ENCODE results near the gene SSTR5. TPM values are rescaled to one million over a fixed set of nuclear protein-coding genes. Genes with fewer than 3 reads are reported as not detected.

Gene SSTR5
- total and polyA plus RNA-seq, 2 experiments from 2014 or later = 0.77 to 1.3 TPM

GRCh38 chr16:1121009-1121408 lies 48.5 kb downstream of the SSTR5 start:
- Histone ChIP-seq H2AFZ (no peak overlapping the region), H3K4me2 (no peak overlapping the region), H3K36me3 (replicated peaks; ENCODE audit: insufficient read depth, low read depth) (no peaks in the 10 kb centered on the region), H4K20me1 (ENCODE audit: insufficient read depth, poor library complexity, severe bottlenecking) (no peaks in the 10 kb centered on the region), H3K27ac (no peak overlapping the region), H3K9me3 (ENCODE audit: low read depth) (no peaks in the 10 kb centered on the region), H3K79me2 (no peaks in the 10 kb centered on the region), H3K9me2 (replicated peaks; ENCODE audit: insufficient read depth) (no peaks in the 10 kb centered on the region), H3K4me3 (no peak overlapping the region), H3K27me3 (no peaks in the 10 kb centered on the region), H3K4me1 (ENCODE audit: insufficient read depth) (no peaks in the 10 kb centered on the region)
- TF ChIP-seq EZH2phosphoT487 (IDR thresholded peaks at IDR 0.05; ENCODE audit: low read depth, severe bottlenecking, unreplicated experiment) = no peak
- TF ChIP-seq EZH2 (IDR thresholded peaks at IDR 0.05; ENCODE audit: borderline replicate concordance) = no peak
- TF ChIP-seq CTCF (IDR thresholded peaks at IDR 0.05; ENCODE audit: poor library complexity) = no peak
- 88% methylated on average over 23 of the region's 23 CpGs for WGBS (ENCODE audit: low lambda C conversion rate, missing lambda C conversion rate)
- no peak for DNase-seq (ENCODE audit: low spot score)

GRCh38 chr16:1121601-1122397 lies 49.3 kb downstream of the SSTR5 start:
- H3K4me3 ChIP-seq = no peak overlapping the region
- H3K4me1 ChIP-seq (ENCODE audit: insufficient read depth) = no peaks in the 10 kb centered on the region
- no peaks in the 10 kb centered on the region for H3K27me3 ChIP-seq
- DNase-seq (ENCODE audit: low spot score) = no peak
- H2AFZ ChIP-seq = no peak overlapping the region
- no peaks in the 10 kb centered on the region for H3K9me2 ChIP-seq (replicated peaks; ENCODE audit: insufficient read depth)
- no peak for TF ChIP-seq CTCF (IDR thresholded peaks at IDR 0.05; ENCODE audit: poor library complexity)
- TF ChIP-seq EZH2phosphoT487 (IDR thresholded peaks at IDR 0.05; ENCODE audit: low read depth, severe bottlenecking, unreplicated experiment) = no peak
- no peak for TF ChIP-seq EZH2 (IDR thresholded peaks at IDR 0.05; ENCODE audit: borderline replicate concordance)
- no peak overlapping the region for H3K27ac ChIP-seq
- 90% methylated on average over 30 of the region's 30 CpGs for WGBS (ENCODE audit: low lambda C conversion rate, missing lambda C conversion rate)
- no peaks in the 10 kb centered on the region for H3K36me3 ChIP-seq (replicated peaks; ENCODE audit: insufficient read depth, low read depth)
- no peaks in the 10 kb centered on the region for H3K9me3 ChIP-seq (ENCODE audit: low read depth)
- H3K79me2 ChIP-seq = no peaks in the 10 kb centered on the region
- no peaks in the 10 kb centered on the region for H4K20me1 ChIP-seq (ENCODE audit: insufficient read depth, poor library complexity, severe bottlenecking)
- no peak overlapping the region for H3K4me2 ChIP-seq

- Histone ChIP-seq H3K4me3 (no peak overlapping the region), H3K79me2 (no peaks in the 10 kb centered on the region), H4K20me1 (ENCODE audit: insufficient read depth, poor library complexity, severe bottlenecking) (no peaks in the 10 kb centered on the region), H3K27me3 (no peaks in the 10 kb centered on the region), H3K4me1 (ENCODE audit: insufficient read depth) (no peaks in the 10 kb centered on the region), H3K27ac (no peak overlapping the region), H3K4me2 (no peak overlapping the region), H3K9me3 (ENCODE audit: low read depth) (no peaks in the 10 kb centered on the region), H3K9me2 (replicated peaks; ENCODE audit: insufficient read depth) (no peaks in the 10 kb centered on the region), H3K36me3 (replicated peaks; ENCODE audit: insufficient read depth, low read depth) (no peaks in the 10 kb centered on the region), H2AFZ (no peak overlapping the region)
- no peak for DNase-seq (ENCODE audit: low spot score)
- TF ChIP-seq EZH2phosphoT487 (IDR thresholded peaks at IDR 0.05; ENCODE audit: low read depth, severe bottlenecking, unreplicated experiment) = no peak
- no peak for TF ChIP-seq CTCF (IDR thresholded peaks at IDR 0.05; ENCODE audit: poor library complexity)
- no peak for TF ChIP-seq EZH2 (IDR thresholded peaks at IDR 0.05; ENCODE audit: borderline replicate concordance)
- 91% methylated on average over 9 of the region's 14 CpGs for WGBS (ENCODE audit: low lambda C conversion rate, missing lambda C conversion rate)
Measured at GRCh38 chr16:1122398-1122765, 49.8 kb downstream of the SSTR5 start.

Measured in hepatocyte (in vitro differentiated cells).